Cardiac atrium fibroblast (primary cell): Measurements from ENCODE around the gene NRARP. TPM values are rescaled to one million over a fixed set of nuclear protein-coding genes. Genes with fewer than 3 reads are reported as not detected.

Source experiments
- total RNA-seq: library from RNA; depleted of rRNA; stranded (reverse); fragments of >200 nt; gene quantifications from 2 replicates; pipeline ENCODE4 v1.2.3, GENCODE V29; 2015

NRARP gene, protein sequence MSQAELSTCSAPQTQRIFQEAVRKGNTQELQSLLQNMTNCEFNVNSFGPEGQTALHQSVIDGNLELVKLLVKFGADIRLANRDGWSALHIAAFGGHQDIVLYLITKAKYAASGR
- total RNA-seq: 0.18 and 1.9 TPM in 2 replicates

GRCh38 chr9:137302118-137302448, at the start of gene NRARP:
NRARP (minus strand) TSS chr9:137302271; CDS start chr9:137301928, 343 bp downstream.

GRCh38 chr9:137277329-137278041, 24.6 kb downstream of the NRARP start, which contains the start of gene TOR4A:
TOR4A (plus strand) TSS chr9:137277726; CDS start chr9:137278690, 964 bp downstream.

GRCh38 chr9:137254624-137255447, 47.2 kb downstream of the NRARP start, which contains the start of gene NELFB:
NELFB (plus strand) TSS chr9:137255327.

DNA sequence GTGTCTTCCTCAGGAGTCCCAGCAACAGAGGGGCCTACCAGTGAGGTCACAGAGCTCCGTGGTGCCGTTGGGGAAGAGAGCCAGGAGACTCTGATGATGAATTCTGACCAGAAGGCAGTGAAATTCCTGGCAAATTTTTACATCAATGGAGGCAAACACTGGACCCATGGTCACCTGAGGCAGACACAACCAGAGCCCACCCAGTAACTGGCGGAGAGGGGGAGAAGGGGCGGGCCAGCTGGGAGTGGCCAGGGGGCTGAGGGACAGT, 50.9 kb downstream of the NRARP start, which contains the start of gene STPG3:
Gene STPG3, plus strand, starts transcription at position 93 of the 268 bp plus-strand sequence. Its CDS starts 1 bp downstream, at position 94.

Other genes with a start within 250 kb of the NRARP start
- gene ENTPD2, start 248.2 kb downstream of the NRARP start, total RNA-seq: not detected in 2 replicates
- gene SAPCD2, start 231.7 kb downstream of the NRARP start, total RNA-seq: 0.18 and 2.6 TPM in 2 replicates
- gene UAP1L1, start 224.8 kb downstream of the NRARP start, total RNA-seq: 8.5 and 10.7 TPM in 2 replicates
- 86.1 and 101 TPM in 2 replicates for gene MAN1B1, start 215.3 kb downstream of the NRARP start, total RNA-seq
- 136 and 138 TPM in 2 replicates for gene DPP7, start 187.5 kb downstream of the NRARP start, total RNA-seq
- not detected in 2 replicates for gene GRIN1, start 163.1 kb downstream of the NRARP start, total RNA-seq
- not detected in 2 replicates for gene LRRC26, start 132.2 kb downstream of the NRARP start, total RNA-seq
- gene TMEM210, start 130.2 kb downstream of the NRARP start, total RNA-seq: not detected in 2 replicates
- gene ANAPC2, start 113.7 kb downstream of the NRARP start, total RNA-seq: 13.5 and 20.3 TPM in 2 replicates
- gene SSNA1, start 113.6 kb downstream of the NRARP start, total RNA-seq: 52.2 and 74.0 TPM in 2 replicates
- gene TPRN, start 101.5 kb downstream of the NRARP start, total RNA-seq: 5.8 and 7.2 TPM in 2 replicates
- gene TMEM203, start 96.6 kb downstream of the NRARP start, total RNA-seq: 26.7 and 38.4 TPM in 2 replicates
- gene NDOR1, start 96.6 kb downstream of the NRARP start, total RNA-seq: 8.3 and 9.4 TPM in 2 replicates
- gene RNF208, start 80.0 kb downstream of the NRARP start, total RNA-seq: 0.16 TPM in 1 of 2 replicates, not detected in the other
- not detected in 2 replicates for gene CYSRT1, start 77.1 kb downstream of the NRARP start, total RNA-seq
- gene RNF224, start 74.8 kb downstream of the NRARP start, total RNA-seq: not detected in 2 replicates
- not detected in 2 replicates for gene SLC34A3, start 71.4 kb downstream of the NRARP start, total RNA-seq
- gene TUBB4B, start 61.0 kb downstream of the NRARP start, total RNA-seq: 223 and 269 TPM in 2 replicates
- gene STPG3, start 51.0 kb downstream of the NRARP start, total RNA-seq: not detected in 2 replicates
- 44.6 and 49.7 TPM in 2 replicates for gene NELFB, start 46.9 kb downstream of the NRARP start, total RNA-seq
- gene TOR4A, start 24.5 kb downstream of the NRARP start, total RNA-seq: 13.0 and 15.6 TPM in 2 replicates
- gene EXD3, start 120.9 kb upstream of the NRARP start, total RNA-seq: 2.8 and 4.0 TPM in 2 replicates
- gene NOXA1, start 121.1 kb upstream of the NRARP start, total RNA-seq: 0.16 TPM in 1 of 2 replicates, not detected in the other
- not detected in 2 replicates for gene ENTPD8, start 139.1 kb upstream of the NRARP start, total RNA-seq
- gene NSMF, start 157.1 kb upstream of the NRARP start, total RNA-seq: 40.3 and 49.1 TPM in 2 replicates
- 0.81 and 0.90 TPM in 2 replicates for gene PNPLA7, start 248.1 kb upstream of the NRARP start, total RNA-seq
- 61.6 and 66.4 TPM in 2 replicates for gene MRPL41, start 249.6 kb upstream of the NRARP start, total RNA-seq